Smooth muscle cell (in vitro differentiated cells): ENCODE results near the gene CXCL3. TPM values are rescaled to one million over a fixed set of nuclear protein-coding genes. Genes with fewer than 3 reads are reported as not detected.

Experiments
- DNase-seq: peaks from one replicate; lab custom pipeline; 2025; ENCODE audit not compliant: unreplicated experiment; lab: John Stamatoyannopoulos, UW
- H2AFZ ChIP-seq: fragments of 200-600 bp; sonication (generic); 2 replicates; pipeline ENCODE4 v1.6.0; 2016; ENCODE audit warnings: antibody characterized with exemption, low read depth, mild to moderate bottlenecking
- H3F3A ChIP-seq: fragments of 200-600 bp; sonication (generic); 2 replicates; pipeline ENCODE4 v1.6.0; 2017; ENCODE audit warnings: antibody characterized with exemption, low read depth
- H3K27ac ChIP-seq: fragments of 200-600 bp; sonication (generic); 2 replicates; pipeline ENCODE4 v1.5.1; 2016; ENCODE audit warnings: low read depth, mild to moderate bottlenecking
- H3K27me3 ChIP-seq: fragments of 200-600 bp; sonication (generic); 2 replicates; pipeline ENCODE4 v1.6.1; 2016; ENCODE audit warnings: low read depth, mild to moderate bottlenecking
- H3K36me3 ChIP-seq: fragments of 200-600 bp; sonication (generic); 2 replicates; pipeline ENCODE4 v1.5.1; 2016; ENCODE audit warnings: low read depth
- H3K4me1 ChIP-seq: fragments of 200-600 bp; sonication (generic); 2 replicates; pipeline ENCODE4 v1.5.1; 2016; ENCODE audit warnings: low read depth
- H3K4me2 ChIP-seq: fragments of 200-600 bp; sonication (generic); 2 replicates; pipeline ENCODE4 v1.6.0; 2016; ENCODE audit warnings: mild to moderate bottlenecking
- H3K4me3 ChIP-seq: fragments of 200-600 bp; sonication (generic); 2 replicates; pipeline ENCODE4 v1.5.1; 2016; ENCODE audit warnings: mild to moderate bottlenecking
- H3K79me2 ChIP-seq: fragments of 200-600 bp; sonication (generic); 2 replicates; pipeline ENCODE4 v1.6.0; 2016; ENCODE audit warnings: low read depth, mild to moderate bottlenecking
- H3K9ac ChIP-seq: fragments of 200-600 bp; sonication (generic); 2 replicates; pipeline ENCODE4 v1.6.0; 2016; ENCODE audit warnings: low read depth
- H3K9me3 ChIP-seq: fragments of 200-600 bp; sonication (generic); replicated peaks from 2 replicates; pipeline ENCODE4 v1.5.1; 2016; ENCODE audit warnings: low read depth
- H4K20me1 ChIP-seq: fragments of 200-600 bp; sonication (generic); 2 replicates; pipeline ENCODE4 v1.6.0; 2016; ENCODE audit warnings: low read depth
- WGBS: methylation state at CpG from one replicate; pipeline ENCODE4 v1.1.7; 2016; ENCODE audit warnings: low lambda C conversion rate; 5-methylcytosine and 5-hydroxymethylcytosine counted together
- polyA plus RNA-seq: library from polyadenylated mRNA; unstranded; fragments of >200 nt; fragmentation: Nextera tagmentation; extraction: Ambion mirVana; gene quantifications from 2 replicates; pipeline ENCODE4 v1.2.1, GENCODE V29; 2016
- total RNA-seq: library from RNA; depleted of rRNA; stranded (reverse); fragments of >200 nt; gene quantifications from 2 replicates; pipeline ENCODE4 v1.2.3, GENCODE V29; 2014
- TF ChIP-seq, protein P1 (sequence below): fragments of 200-600 bp; sonication (generic); IDR thresholded peaks from 2 replicates; pipeline ENCODE4 v1.5.1; 2017; ENCODE audit warnings: borderline replicate concordance, mild to moderate bottlenecking, antibody characterized with exemption; ENCODE audit not compliant: insufficient read depth, poor library complexity, severe bottlenecking

The CXCL3 gene
- total and polyA plus RNA-seq, 2 experiments from 2014 or later: 1.6 to 5.6 TPM

DNA sequence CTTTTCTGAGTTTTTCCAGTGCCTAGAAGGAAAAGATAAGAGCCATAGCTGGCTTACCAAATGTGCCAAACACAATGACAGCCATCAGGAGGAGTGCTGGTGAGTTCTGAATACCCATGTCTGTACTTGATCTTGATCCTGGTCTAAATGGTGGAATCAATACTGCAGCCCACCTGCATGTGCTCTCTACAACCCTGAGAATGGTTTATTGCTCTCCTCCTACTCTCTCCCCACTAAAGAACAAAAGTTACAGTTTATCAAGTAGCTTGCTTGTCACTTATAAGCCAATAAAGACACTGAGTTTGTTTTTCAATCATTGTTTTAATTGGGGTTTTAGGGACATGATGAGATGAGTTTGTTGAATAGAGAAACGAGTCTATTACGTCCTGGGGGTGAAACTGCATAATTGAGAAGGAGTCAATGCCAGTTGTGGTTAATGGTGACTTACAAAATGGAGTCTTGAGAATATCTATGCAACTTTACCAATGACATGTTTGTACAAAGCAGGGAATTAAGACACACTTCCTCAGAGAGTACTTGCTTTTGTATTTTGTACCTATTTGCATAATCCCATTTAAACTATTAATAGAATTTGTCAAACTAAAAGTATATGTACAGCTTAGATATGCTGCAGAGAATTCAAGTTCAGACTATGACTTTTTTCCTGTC is 20.8 kb upstream of the CXCL3 start:
- Histone ChIP-seq H3F3A (no peaks in the 10 kb centered on the region), H3K79me2 (no peaks in the 10 kb centered on the region), H3K4me1 (no peaks in the 10 kb centered on the region), H3K27ac (no peak overlapping the region), H3K27me3 (no peaks in the 10 kb centered on the region), H3K36me3 (no peaks in the 10 kb centered on the region), H3K9ac (no peak overlapping the region), H2AFZ (no peak overlapping the region), H4K20me1 (no peaks in the 10 kb centered on the region), H3K4me2 (no peak overlapping the region), H3K9me3 (no peaks in the 10 kb centered on the region), H3K4me3 (no peak overlapping the region)
- no peak for DNase-seq
- TF ChIP-seq, protein P1, sequence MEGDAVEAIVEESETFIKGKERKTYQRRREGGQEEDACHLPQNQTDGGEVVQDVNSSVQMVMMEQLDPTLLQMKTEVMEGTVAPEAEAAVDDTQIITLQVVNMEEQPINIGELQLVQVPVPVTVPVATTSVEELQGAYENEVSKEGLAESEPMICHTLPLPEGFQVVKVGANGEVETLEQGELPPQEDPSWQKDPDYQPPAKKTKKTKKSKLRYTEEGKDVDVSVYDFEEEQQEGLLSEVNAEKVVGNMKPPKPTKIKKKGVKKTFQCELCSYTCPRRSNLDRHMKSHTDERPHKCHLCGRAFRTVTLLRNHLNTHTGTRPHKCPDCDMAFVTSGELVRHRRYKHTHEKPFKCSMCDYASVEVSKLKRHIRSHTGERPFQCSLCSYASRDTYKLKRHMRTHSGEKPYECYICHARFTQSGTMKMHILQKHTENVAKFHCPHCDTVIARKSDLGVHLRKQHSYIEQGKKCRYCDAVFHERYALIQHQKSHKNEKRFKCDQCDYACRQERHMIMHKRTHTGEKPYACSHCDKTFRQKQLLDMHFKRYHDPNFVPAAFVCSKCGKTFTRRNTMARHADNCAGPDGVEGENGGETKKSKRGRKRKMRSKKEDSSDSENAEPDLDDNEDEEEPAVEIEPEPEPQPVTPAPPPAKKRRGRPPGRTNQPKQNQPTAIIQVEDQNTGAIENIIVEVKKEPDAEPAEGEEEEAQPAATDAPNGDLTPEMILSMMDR: no peak
- 81% methylated on average over 2 of the region's 2 CpGs for WGBS

DNA sequence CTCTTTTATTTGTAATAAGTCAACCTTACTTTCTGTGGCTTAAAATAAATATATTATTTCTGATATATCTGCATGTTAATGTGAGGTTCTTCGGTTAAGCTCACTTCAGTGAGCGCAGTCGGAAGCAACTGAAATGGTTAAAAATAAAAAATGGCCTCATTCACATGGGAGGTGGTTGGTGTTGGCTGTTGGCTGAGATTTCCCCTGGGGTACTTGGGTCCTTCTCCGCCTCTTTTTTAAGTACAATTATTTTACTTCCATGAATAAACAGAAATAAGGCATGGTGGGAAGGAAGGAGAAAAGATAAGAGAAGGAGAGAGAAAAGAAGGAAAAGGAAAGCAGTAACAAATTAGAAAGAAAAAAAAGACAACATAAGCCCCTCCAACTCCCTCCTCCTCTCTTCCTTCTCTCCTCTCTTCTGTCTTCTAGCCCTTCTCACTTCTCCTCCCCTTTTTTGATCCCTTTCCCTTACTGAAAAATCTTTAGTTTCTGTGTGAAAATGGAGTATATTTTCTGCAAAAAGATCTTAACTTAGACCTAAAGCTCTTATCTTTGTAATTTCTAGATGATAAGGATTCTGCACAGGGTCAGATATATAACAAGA is 19.7 kb upstream of the CXCL3 start:
- Histone ChIP-seq H3K4me1 (no peaks in the 10 kb centered on the region), H3K79me2 (no peaks in the 10 kb centered on the region), H3K27me3 (no peaks in the 10 kb centered on the region), H3K4me2 (no peak overlapping the region), H3K4me3 (no peak overlapping the region), H3K27ac (peak overlapping the region; percentile 91), H2AFZ (no peak overlapping the region), H3K36me3 (no peaks in the 10 kb centered on the region), H4K20me1 (no peaks in the 10 kb centered on the region), H3K9ac (no peak overlapping the region), H3K9me3 (no peaks in the 10 kb centered on the region), H3F3A (no peaks in the 10 kb centered on the region)
- over 99% methylated on average over 4 of the region's 4 CpGs for WGBS
- TF ChIP-seq, protein P1: no peak
- DNase-seq: no peak

DNA sequence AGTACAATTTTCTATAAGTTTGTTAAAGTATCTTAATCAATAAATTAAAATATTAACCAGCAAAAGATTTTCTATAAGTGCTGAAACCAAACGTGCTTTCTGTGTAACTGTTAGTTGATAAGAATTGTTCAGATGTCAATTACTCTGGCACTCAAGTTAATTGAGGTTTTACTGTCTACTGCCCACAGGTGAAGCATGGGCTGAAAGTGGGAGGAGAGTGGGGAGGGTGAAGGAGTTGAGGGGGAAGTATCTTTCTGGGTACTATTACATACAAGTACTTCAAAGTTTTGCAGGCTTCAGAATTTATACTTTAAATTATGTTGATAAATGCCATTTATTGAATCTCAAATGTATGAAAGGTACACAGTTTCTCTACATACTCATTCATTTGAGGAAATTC is 19.1 kb upstream of the CXCL3 start:
- no peaks in the 10 kb centered on the region for H3K9me3 ChIP-seq
- H4K20me1 ChIP-seq: no peaks in the 10 kb centered on the region
- H3K27ac ChIP-seq: peak overlapping the region; percentile 91
- no peaks in the 10 kb centered on the region for H3K4me1 ChIP-seq
- H3K27me3 ChIP-seq: no peaks in the 10 kb centered on the region
- TF ChIP-seq, protein P1: no peak
- H3F3A ChIP-seq: no peaks in the 10 kb centered on the region
- no peaks in the 10 kb centered on the region for H3K36me3 ChIP-seq
- H3K79me2 ChIP-seq: no peaks in the 10 kb centered on the region
- 49% methylated on average over 1 of the region's 1 CpG for WGBS
- H3K9ac ChIP-seq: peak overlapping the region; percentile 63
- H2AFZ ChIP-seq: no peak overlapping the region
- no peak for DNase-seq
- H3K4me3 ChIP-seq: no peak overlapping the region
- peak overlapping the region; percentile 32 for H3K4me2 ChIP-seq
